T-helper 22 cell (primary cell): ENCODE measurements around the gene CALM3.

Source experiments
- DNase-seq: peaks from one replicate; pipeline ENCODE4 v3.0.0-alpha.2; 2020; ENCODE audit warnings: low read depth

The CALM3 gene

GRCh38 chr19:46635920-46636761, 35.0 kb downstream of the CALM3 start, which contains the start of gene GNG8:
Gene GNG8 (minus strand): TSS chr19:46636202. CDS start chr19:46634682, 1,520 bp downstream.
- DNase-seq: no peak

GRCh38 chr19:46637224-46637623, 36.1 kb downstream of the CALM3 start:
- DNase-seq: no peak

GRCh38 chr19:46639358-46640182, 38.4 kb downstream of the CALM3 start:
- DNase-seq: no peak

DNA sequence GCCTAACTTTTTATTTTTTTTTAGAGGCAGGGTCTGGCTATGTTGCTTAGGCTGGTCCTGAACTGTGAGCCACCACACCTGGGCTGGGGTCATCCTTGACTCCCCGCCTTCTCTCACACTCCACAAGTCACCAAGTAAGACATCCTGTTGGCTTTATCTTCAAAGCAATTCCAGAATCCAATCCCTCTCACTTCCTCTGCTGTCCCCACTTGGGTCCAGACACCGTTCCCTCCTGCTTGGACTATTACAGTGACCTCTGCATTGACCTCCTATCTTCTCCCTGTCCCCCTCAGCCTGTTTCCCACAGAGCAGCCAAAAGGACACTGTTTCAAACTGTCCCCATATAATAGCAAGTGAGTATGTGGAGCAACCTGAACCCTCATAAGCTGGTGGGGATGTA, 39.5 kb downstream of the CALM3 start:
- no peak for DNase-seq

GRCh38 chr19:46644720-46645119, 43.6 kb downstream of the CALM3 start:
- no peak for DNase-seq

- no peak for DNase-seq
Observed at GRCh38 chr19:46646402-46646801, 45.3 kb downstream of the CALM3 start.

- DNase-seq: no peak
Observed at GRCh38 chr19:46648060-46648960, 47.2 kb downstream of the CALM3 start.

DNA sequence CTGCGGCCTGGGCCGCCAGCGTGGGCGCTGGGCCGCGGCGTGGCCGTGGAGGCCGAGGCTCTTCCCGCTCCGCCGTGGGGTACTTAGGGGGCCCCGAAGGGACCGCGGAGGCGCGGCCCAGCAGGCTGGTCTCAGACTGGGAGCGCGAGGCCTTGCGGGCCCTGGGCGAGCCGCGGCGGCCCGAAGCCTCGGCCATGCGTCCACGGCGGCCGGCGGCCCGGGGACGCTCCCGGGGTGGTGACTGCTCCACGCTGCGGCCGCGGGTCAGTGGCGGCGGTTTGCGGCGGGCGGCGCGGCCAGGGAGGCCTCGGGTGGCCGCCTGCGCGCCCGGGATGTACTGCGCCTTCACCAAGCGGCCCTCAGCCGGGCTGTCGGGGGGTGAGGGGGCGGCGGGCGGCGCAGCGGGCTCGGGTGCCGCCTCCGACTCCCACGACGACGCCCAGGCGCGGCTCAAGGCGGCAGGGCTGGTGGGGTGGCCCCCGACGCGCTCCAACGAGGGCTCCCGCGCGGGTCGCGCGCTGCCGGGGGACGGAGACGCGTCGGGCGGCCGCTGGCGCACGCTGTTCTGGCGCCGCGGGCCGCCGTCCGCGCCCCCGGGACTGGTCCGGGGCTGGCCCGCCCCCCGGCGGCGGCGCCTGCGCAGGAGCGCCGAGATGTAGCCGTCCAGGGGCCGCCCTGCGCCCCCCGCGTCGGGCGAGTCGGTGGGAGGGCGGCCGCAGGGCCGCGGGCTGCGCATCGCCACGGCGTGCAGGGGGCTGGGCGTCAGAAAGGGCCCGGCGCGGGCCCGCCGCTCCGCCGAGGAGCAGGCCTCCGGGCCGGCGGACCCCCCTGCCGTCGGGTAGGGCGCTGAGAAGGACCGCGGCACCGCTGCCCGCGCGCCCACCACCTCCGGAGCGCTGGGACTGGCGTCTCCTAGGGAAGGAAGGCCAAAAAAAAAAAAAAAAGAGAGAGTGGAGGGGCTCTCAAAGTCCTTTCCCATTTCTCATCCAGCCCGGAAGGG, 48.1 kb downstream of the CALM3 start:
- no peak for DNase-seq

GRCh38 chr19:46650445-46650844, 49.3 kb downstream of the CALM3 start:
- DNase-seq: no peak

DNA sequence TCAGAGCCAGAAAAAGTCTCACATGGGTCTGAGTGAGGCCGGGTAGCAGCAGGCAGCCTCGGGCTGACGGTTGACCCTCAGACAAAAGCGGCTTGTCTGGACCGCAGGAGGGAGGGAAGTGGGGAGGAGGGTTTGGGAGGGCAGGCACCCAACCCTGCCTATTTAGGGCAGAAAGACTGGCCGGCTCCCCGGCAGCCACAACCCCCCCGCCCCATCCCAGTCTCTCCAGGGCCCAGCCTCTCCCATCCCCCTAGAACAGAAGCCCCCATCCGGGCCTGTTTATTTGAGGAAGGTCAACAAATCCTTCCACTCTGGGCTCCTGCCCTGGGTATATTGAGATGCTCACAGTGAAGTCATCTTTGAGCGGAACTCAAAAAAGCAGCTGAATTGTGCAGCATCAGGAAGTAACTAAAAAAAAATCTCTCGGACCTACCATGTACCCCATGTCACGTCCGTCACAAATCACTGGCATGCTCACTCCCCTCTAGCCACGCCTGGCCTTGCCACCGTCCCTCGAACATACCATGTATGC, 53.6 kb downstream of the CALM3 start:
- DNase-seq: no peak

GRCh38 chr19:46656541-46656940, 55.4 kb downstream of the CALM3 start:
- no peak for DNase-seq

- DNase-seq: no peak
Observed at GRCh38 chr19:46659151-46660007, 58.2 kb downstream of the CALM3 start.

GRCh38 chr19:46660008-46660517, 58.9 kb downstream of the CALM3 start:
- no peak for DNase-seq
